ENCODE results near the gene DDX11.
"Not testable (repeated sequence)": the region's sequence is repeated elsewhere in the genome, so short reads cannot be mapped to it uniquely, and the experiment has no call there.

Gene DDX11

GRCh38 chr12:31070971-31071740 lies 2.5 kb upstream of the DDX11 start:
- DNase-seq = not testable (repeated sequence)

GRCh38 chr12:31072962-31073361 lies 698 bp upstream of the DDX11 start:
- not testable (repeated sequence) for DNase-seq

GRCh38 chr12:31074333-31074874 lies 744 bp downstream of the DDX11 start:
- not testable (repeated sequence) for DNase-seq

GRCh38 chr12:31076150-31076549 lies 2.5 kb downstream of the DDX11 start:
- not testable (repeated sequence) for DNase-seq

- not testable (repeated sequence) for DNase-seq
Measured at GRCh38 chr12:31077095-31077494, 3.4 kb downstream of the DDX11 start.

- not testable (repeated sequence) for DNase-seq
Measured at GRCh38 chr12:31077998-31078397, 4.3 kb downstream of the DDX11 start.

- DNase-seq = not testable (repeated sequence)
Measured at GRCh38 chr12:31079421-31079820, 5.8 kb downstream of the DDX11 start.

- DNase-seq = not testable (repeated sequence)
Measured at GRCh38 chr12:31080221-31080620, 6.6 kb downstream of the DDX11 start.

- not testable (repeated sequence) for DNase-seq
Measured at GRCh38 chr12:31081274-31081673, 7.6 kb downstream of the DDX11 start.

GRCh38 chr12:31084241-31084640 lies 10.6 kb downstream of the DDX11 start:
- DNase-seq = not testable (repeated sequence)

- DNase-seq = not testable (repeated sequence)
Measured at GRCh38 chr12:31086032-31086431, 12.4 kb downstream of the DDX11 start.

GRCh38 chr12:31087486-31087885 lies 13.8 kb downstream of the DDX11 start:
- DNase-seq = not testable (repeated sequence)

GRCh38 chr12:31087956-31088355 lies 14.3 kb downstream of the DDX11 start:
- not testable (repeated sequence) for DNase-seq

- no peak for DNase-seq
Measured at GRCh38 chr12:31089072-31089471, 15.4 kb downstream of the DDX11 start.

GRCh38 chr12:31091629-31092028 lies 18.0 kb downstream of the DDX11 start:
- DNase-seq = not testable (repeated sequence)

GRCh38 chr12:31092718-31093117 lies 19.1 kb downstream of the DDX11 start:
- not testable (repeated sequence) for DNase-seq

- DNase-seq = not testable (repeated sequence)
Measured at GRCh38 chr12:31095080-31095860, 21.6 kb downstream of the DDX11 start.

- DNase-seq = not testable (repeated sequence)
Measured at GRCh38 chr12:31096251-31097065, 22.8 kb downstream of the DDX11 start.

GRCh38 chr12:31097819-31098218 lies 24.2 kb downstream of the DDX11 start:
- not testable (repeated sequence) for DNase-seq

- not testable (repeated sequence) for DNase-seq
Measured at GRCh38 chr12:31098363-31098762, 24.7 kb downstream of the DDX11 start.

GRCh38 chr12:31098771-31099170 lies 25.1 kb downstream of the DDX11 start:
- DNase-seq = not testable (repeated sequence)

GRCh38 chr12:31099434-31099833 lies 25.8 kb downstream of the DDX11 start:
- DNase-seq = not testable (repeated sequence)
